GM21723 (cell line): ENCODE measurements around the gene AGRP.
"Not testable (repeated sequence)": the region's sequence is repeated elsewhere in the genome, so short reads cannot be mapped to it uniquely, and the experiment has no call there.

ENCODE experiments used
- ATAC-seq: cut with Tn5 transposase; IDR thresholded peaks from one replicate; pipeline ENCODE4 v1.9.1; 2021; ENCODE audit warnings: mild to moderate bottlenecking, moderate library complexity; ENCODE audit not compliant: unreplicated experiment

Gene AGRP

DNA sequence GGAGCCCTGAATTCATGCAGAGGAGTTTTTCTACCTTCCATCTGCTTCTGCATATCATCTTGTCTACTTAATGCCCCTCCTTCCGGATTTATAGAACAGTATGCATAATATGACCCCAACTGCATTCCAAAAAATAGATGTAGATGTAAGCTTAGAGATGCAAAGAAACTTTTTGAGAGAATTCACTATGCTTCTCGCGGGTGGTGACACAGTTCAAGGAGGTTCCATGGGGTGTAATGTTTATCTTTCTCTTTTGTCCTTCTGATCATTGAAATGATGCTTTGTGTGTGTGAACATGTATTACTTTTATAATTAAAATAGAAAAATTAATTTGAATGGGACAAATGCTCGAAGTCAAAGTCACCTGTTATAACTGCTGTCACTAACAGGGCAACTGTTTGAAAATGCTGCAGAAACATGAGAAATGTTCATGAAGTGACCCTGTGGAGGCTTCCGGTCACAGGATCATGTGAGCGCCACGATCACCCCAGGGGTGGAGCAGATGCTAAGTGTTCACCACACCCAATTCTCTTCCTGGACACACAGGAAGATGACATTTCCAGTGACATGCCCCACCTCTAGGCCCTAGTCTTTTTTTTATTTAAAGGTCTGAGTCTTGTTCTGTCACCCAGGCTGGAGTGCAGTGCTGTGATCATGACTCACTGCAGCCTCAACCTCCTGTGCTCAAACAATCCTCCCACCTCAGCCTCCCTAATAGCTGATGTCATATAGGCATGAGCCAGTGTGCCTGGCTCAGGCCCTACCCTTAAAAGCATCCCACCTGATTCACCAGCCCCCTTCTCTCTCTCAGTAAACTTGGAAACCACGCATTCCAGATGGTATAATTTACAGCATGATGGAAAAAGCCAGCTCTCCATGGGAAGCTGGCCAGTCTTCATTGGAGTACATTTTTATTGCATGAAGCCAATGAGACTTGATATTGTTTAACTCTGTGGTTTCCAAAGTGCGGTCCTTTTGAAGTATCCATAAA, 21.0 kb upstream of the AGRP start:
- peak; percentile 66 for ATAC-seq

DNA sequence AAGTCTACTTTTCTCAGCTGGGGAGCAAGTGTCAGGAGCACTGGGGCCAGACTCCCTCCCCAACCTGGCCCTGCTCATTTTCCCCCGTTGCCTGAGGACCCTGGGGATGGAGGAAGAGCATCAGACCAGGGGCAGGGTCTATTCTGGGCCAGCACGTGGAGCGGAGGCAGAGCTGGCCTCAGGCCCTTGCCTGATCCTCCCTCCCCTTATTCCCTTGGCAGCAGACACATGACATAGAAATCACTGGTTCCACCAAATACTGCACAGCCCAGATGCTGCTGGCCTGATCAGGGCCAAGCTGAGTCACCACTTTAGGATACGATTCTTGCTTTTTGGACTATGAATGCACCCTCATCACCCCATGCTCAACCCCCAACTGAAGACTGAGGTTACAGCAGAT, 15.8 kb upstream of the AGRP start:
- no peak for ATAC-seq

DNA sequence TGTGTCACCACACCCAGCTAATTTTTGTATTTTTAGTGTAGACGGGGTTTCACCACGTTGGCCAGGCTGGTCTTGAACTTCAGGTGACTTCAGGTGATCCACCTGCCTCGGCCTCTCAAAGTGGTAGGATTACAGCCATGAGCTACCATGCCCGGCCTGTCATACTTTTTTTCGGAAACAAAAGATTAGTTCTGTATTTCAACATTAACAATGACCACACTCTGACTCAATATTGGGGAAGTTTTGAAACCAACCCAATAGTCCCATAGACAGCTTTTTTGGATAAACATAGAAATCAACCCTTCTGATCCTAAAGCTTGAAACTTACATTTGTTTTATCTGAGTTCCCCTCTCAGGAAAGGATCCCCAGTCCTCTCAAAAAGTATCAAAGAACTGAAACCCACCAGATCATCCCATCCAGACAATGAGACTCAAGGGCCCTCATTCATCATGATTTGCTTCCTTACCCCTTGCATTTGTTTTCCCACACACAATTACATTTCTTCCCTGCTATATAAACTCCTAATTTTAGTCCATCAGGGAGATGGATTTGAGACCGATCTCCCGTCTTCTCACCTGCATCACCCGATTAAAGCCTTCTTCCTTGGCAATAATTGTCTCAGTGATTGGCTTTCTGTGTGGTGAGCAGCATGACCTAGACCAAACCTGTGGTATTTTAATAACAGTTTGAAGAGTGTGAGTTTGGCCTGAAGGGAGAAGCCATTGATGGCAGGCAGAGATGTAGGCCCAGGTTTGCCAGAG, 7.2 kb upstream of the AGRP start:
- ATAC-seq, result no peak

GRCh38 chr16:67489401-67490083, 6.2 kb upstream of the AGRP start:
- no peak for ATAC-seq

GRCh38 chr16:67487561-67487960, 4.2 kb upstream of the AGRP start:
- ATAC-seq, result not testable (repeated sequence)

DNA sequence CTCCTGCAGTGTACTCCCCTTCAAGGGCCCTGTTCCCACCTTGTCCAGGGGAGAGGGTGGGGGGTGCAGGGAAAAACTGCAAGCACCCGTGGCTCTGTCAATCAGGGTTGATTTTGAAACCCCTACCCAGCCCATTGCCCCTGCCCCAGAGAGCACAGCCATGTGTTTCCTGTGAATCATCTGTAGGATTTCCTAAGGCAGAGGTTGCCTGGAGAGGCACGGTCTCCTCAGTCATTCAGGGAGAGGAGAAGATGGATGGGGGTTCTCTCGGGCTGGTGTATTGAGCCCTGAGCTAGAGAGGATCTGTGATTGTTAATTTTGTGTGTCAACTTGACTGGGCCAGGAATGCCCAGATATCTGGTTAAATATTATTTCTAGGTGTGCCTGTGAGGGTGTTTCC, 3.5 kb upstream of the AGRP start:
- no peak for ATAC-seq

GRCh38 chr16:67483731-67484525, 581 bp upstream of the AGRP start:
- ATAC-seq, result no peak

DNA sequence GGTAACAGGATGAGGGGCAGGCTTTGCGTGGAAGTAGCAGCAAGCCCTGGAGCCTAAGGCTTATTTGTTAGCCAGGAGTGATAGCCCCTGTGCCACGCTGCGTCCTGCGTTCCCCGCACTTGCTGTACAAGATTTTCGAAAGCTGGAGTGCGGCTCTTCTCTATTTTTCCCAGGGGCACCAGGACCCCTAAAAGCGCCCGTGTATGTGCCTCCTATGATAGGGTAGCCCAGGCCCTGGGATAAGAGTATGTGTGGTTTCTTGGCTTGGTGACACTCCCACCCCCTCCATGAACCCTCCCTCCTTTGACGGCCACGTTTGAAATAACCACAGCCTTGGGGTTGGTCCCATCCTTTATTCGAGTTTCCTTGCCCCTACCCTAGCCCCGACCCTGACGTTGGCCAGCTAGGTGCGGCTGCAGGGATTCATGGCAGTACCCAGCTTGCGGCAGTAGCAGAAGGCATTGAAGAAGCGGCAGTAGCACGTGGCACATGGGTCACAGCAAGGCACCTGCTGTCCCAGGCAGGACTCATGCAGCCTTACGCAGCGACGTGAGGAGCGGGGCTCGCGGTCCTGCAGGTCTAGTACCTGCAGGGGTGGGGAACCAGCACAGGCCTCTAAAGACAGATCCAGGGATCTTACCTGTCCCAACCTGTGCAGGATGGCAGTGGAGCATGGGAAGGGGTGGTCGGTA, 968 bp downstream of the AGRP start:
- no peak for ATAC-seq

DNA sequence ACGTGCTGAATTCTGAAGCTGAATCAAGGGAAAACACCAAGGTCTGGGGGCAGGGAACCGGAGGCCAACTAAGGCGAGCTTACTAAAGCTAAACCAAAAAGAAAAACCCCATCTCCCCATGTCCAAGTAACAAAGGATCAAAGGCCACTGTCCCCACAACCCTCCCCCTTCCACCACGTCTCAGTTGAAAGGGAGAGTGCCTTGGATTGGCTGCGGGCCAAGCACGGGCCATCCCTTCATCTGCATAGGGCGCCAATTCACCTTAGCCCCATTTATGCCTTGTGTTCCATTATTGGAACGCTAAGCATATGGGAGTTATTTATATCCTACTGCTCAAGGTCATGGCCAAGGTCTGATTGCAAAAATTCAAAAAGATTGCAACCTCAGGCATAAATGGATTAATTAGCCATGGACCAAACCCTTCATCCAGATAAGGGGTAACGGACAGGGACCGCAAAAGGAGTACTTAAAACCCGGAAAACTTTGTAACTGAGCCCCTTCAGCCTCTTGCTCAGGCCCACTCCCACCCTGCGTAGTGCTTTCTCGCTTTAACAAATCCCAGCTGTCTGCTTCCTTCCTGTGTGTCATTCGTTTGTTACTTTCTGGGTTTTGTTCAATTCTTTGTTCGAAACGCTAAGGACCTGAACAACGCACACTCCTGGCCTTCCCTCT, 1.6 kb downstream of the AGRP start:
- ATAC-seq, result peak; percentile 13

GRCh38 chr16:67480833-67481560, 2.4 kb downstream of the AGRP start, which contains the start of gene ATP6V0D1:
Gene ATP6V0D1, minus strand, starts transcription at chr16:67481157. Its CDS starts 71 bp downstream, at chr16:67481086.
- ATAC-seq, result peak; percentile 90

DNA sequence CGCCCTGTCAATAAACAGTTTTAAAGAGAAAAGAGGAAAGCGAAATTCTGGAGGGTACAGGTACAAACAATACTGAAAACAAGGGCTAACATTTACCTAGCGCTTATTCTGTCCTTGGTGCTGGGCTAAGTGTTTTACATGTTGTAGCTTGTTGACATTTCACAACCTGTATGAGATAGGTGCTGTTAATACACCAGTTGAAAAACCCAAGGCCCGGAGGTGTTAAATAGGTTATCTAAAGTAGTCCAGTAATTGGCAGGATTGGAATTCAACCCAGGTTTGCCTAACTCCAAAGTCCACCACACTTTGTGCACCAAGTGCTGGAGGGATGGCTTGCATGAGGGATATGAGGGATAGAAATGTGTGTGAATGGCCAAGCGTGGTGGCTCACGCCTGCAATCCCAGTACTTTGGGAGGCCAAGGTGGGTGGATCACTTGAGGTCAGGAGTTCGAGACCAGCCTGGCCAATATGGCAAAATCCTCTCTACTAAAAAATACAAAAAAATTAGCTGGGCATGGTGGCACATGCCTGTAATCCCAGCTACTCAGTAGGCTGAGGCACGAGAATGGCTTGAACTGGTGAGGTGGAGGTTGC, 5.3 kb downstream of the AGRP start:
- ATAC-seq, result no peak

GRCh38 chr16:67474551-67475455, 8.5 kb downstream of the AGRP start:
- ATAC-seq, result no peak

DNA sequence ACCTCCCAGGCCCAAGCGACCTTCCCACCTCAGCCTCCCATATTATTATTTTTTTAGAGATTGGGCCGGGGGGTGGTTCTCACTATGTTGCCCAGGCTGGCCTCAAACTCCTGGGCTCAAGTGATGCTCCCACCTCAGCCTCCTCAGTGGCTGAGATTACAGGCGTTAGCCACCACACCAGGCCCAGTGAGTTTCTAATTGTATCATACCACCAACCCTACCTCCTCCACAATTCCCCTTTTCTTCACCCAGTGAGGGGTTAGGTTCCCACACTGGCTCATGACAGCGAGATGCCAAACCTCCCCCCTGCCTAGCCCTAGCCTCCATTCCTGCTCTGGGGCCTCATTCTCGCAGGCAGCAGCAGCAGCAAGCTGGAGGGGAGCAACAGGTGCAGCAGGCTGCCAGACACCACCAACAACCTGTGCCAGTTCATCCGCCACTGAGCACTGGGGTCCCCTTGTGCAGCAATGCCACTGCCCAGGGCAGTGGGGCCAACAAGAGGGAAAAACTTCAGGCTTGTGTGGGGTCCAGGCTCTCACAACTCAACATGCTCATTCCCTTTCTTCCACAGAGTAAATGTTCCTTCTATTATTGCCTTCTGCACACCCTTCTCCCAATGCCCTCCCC, 11.5 kb downstream of the AGRP start:
- ATAC-seq, result no peak

- no peak for ATAC-seq
Observed at GRCh38 chr16:67470359-67470758, 13.0 kb downstream of the AGRP start.

GRCh38 chr16:67468731-67469130, 14.6 kb downstream of the AGRP start:
- no peak for ATAC-seq

GRCh38 chr16:67466581-67466980, 16.8 kb downstream of the AGRP start:
- ATAC-seq, result no peak

DNA sequence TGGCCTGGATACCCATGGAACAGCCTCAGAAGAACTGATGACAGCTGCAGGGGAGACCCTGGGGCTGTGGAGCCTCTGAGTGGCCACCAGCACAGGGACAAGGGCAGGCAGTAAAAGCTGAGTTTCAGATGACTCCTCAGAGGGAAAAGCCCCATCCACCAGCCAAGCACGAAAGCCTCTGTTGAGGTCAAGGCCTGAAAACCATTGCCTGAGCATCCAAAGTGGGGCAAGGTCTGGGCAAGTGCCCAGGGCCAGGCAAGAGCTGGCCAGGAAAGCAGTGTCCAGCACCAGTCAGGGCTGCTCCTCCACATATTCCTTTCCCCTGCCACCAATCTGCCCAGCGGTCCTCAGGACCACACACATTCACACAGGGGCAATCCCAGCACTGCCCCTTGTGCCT, 18.8 kb downstream of the AGRP start:
- ATAC-seq, result no peak
